HUES6 (cell line): Measurements from ENCODE around the gene SLC6A8.
"Not testable (repeated sequence)": the region's sequence is repeated elsewhere in the genome, so short reads cannot be mapped to it uniquely, and the experiment has no call there.

Experiments
- H3K27ac ChIP-seq: 2 replicates; pipeline ENCODE4 v1.7.0; 2013; ENCODE audit warnings: low read depth, mild to moderate bottlenecking, low read length, inconsistent platforms
- H3K27me3 ChIP-seq: 2 replicates; pipeline ENCODE4 v1.6.1; 2013; ENCODE audit warnings: low read length; ENCODE audit not compliant: control insufficient read depth, insufficient read depth
- H3K36me3 ChIP-seq: 2 replicates; pipeline ENCODE4 v1.6.1; 2013; ENCODE audit warnings: low read length; ENCODE audit not compliant: control insufficient read depth, insufficient read depth
- H3K4me1 ChIP-seq: 2 replicates; pipeline ENCODE4 v1.6.1; 2013; ENCODE audit warnings: low read length; ENCODE audit not compliant: control insufficient read depth, insufficient read depth
- H3K4me3 ChIP-seq: 2 replicates; pipeline ENCODE4 v1.5.1; 2013; ENCODE audit warnings: low read depth, low read length
- H3K9ac ChIP-seq: one replicate; pipeline ENCODE4 v1.6.1; 2013; ENCODE audit warnings: mild to moderate bottlenecking, low read length
- H3K9me3 ChIP-seq: 2 replicates; pipeline ENCODE4 v1.6.1; 2013; ENCODE audit warnings: low read depth, low read length; ENCODE audit not compliant: control insufficient read depth, insufficient read depth

Gene SLC6A8

GRCh38 chrX:153696986-153697722 is 9.4 kb downstream of the SLC6A8 start:
- not testable (repeated sequence) for H3K27ac ChIP-seq, H3K27me3 ChIP-seq, H3K4me1 ChIP-seq, H3K9ac ChIP-seq, H3K4me3 ChIP-seq, H3K9me3 ChIP-seq
- peaks cover 74% of the 10 kb centered on the region for H3K36me3 ChIP-seq

GRCh38 chrX:153697924-153698865 is 10.5 kb downstream of the SLC6A8 start:
- H3K4me1 ChIP-seq = no peaks in the 10 kb centered on the region
- no peaks in the 10 kb centered on the region for H3K27me3 ChIP-seq
- peaks cover 3% of the 10 kb centered on the region; the same call in 1 of the 2 replicates for H3K9me3 ChIP-seq
- H3K9ac ChIP-seq = no peak overlapping the region
- peaks cover 78% of the 10 kb centered on the region for H3K36me3 ChIP-seq
- no peak overlapping the region for H3K27ac ChIP-seq
- H3K4me3 ChIP-seq = no peak overlapping the region

GRCh38 chrX:153699210-153699783 is 11.6 kb downstream of the SLC6A8 start:
- peaks cover 79% of the 10 kb centered on the region for H3K36me3 ChIP-seq
- not testable (repeated sequence) for H3K4me3 ChIP-seq, H3K27me3 ChIP-seq

GRCh38 chrX:153699784-153700371 is 12.2 kb downstream of the SLC6A8 start:
- H3K4me3 ChIP-seq, H3K4me1 ChIP-seq, H3K27ac ChIP-seq, H3K9me3 ChIP-seq, H3K9ac ChIP-seq, H3K27me3 ChIP-seq: not testable (repeated sequence)
- peaks cover 83% of the 10 kb centered on the region for H3K36me3 ChIP-seq

More at GRCh38 chrX:153699210-153699783, 11.6 kb downstream of the SLC6A8 start:
- H3K9ac ChIP-seq, H3K9me3 ChIP-seq, H3K4me1 ChIP-seq, H3K27ac ChIP-seq: not testable (repeated sequence)

- no peak overlapping the region for H3K4me3 ChIP-seq
- H3K27ac ChIP-seq = no peak overlapping the region
- peaks cover 6% of the 10 kb centered on the region; the same call in 1 of the 2 replicates for H3K9me3 ChIP-seq
- no peaks in the 10 kb centered on the region for H3K4me1 ChIP-seq
- no peak overlapping the region for H3K9ac ChIP-seq
- H3K27me3 ChIP-seq = no peaks in the 10 kb centered on the region
- peaks cover 85% of the 10 kb centered on the region for H3K36me3 ChIP-seq
Measured at GRCh38 chrX:153700376-153700945, 12.7 kb downstream of the SLC6A8 start.

GRCh38 chrX:153700967-153701366 is 13.2 kb downstream of the SLC6A8 start:
- Histone ChIP-seq H3K9ac (no peak overlapping the region), H3K4me1 (no peaks in the 10 kb centered on the region), H3K4me3 (no peak overlapping the region), H3K36me3 (peaks cover 80% of the 10 kb centered on the region), H3K9me3 (peaks cover 6% of the 10 kb centered on the region; the same call in 1 of the 2 replicates), H3K27ac (no peak overlapping the region), H3K27me3 (no peaks in the 10 kb centered on the region)

- Histone ChIP-seq H3K4me1 (no peaks in the 10 kb centered on the region), H3K27ac (no peak overlapping the region), H3K27me3 (no peaks in the 10 kb centered on the region), H3K4me3 (no peak overlapping the region), H3K9ac (no peak overlapping the region), H3K9me3 (peaks cover 9% of the 10 kb centered on the region; the same call in 1 of the 2 replicates), H3K36me3 (peaks cover 80% of the 10 kb centered on the region)
Measured at GRCh38 chrX:153701706-153702105, 14.0 kb downstream of the SLC6A8 start.

- H3K4me3 ChIP-seq = no peak overlapping the region
- peaks cover 79% of the 10 kb centered on the region for H3K36me3 ChIP-seq
- no peak overlapping the region for H3K9ac ChIP-seq
- no peak overlapping the region for H3K27ac ChIP-seq
- peaks cover 10% of the 10 kb centered on the region; the same call in 1 of the 2 replicates for H3K9me3 ChIP-seq
- no peaks in the 10 kb centered on the region for H3K27me3 ChIP-seq
- no peaks in the 10 kb centered on the region for H3K4me1 ChIP-seq
Measured at GRCh38 chrX:153702336-153703035, 14.8 kb downstream of the SLC6A8 start.

- H3K4me3 ChIP-seq = no peak overlapping the region
- H3K27ac ChIP-seq = no peak overlapping the region
- H3K36me3 ChIP-seq = peaks cover 79% of the 10 kb centered on the region
- no peak overlapping the region for H3K9ac ChIP-seq
- peaks cover 3% of the 10 kb centered on the region; the same call in 1 of the 2 replicates for H3K4me1 ChIP-seq
- peaks cover 10% of the 10 kb centered on the region; the same call in 1 of the 2 replicates for H3K9me3 ChIP-seq
- H3K27me3 ChIP-seq = no peaks in the 10 kb centered on the region
Measured at GRCh38 chrX:153703036-153703370, 15.3 kb downstream of the SLC6A8 start.

- Histone ChIP-seq H3K27me3 (no peaks in the 10 kb centered on the region), H3K4me3 (no peak overlapping the region), H3K9me3 (peaks cover 10% of the 10 kb centered on the region; the same call in 1 of the 2 replicates), H3K27ac (no peak overlapping the region), H3K9ac (no peak overlapping the region), H3K36me3 (peaks cover 84% of the 10 kb centered on the region), H3K4me1 (peaks cover 10% of the 10 kb centered on the region; the same call in 1 of the 2 replicates)
Measured at GRCh38 chrX:153704021-153704526, 16.3 kb downstream of the SLC6A8 start.
